UCSD-AML1 (cell line): ENCODE measurements around the gene SYTL5.

Source experiments
- DNase-seq: peaks from one replicate; lab custom pipeline; 2025; ENCODE audit not compliant: unreplicated experiment; lab: John Stamatoyannopoulos, UW

Gene SYTL5

GRCh38 chrX:38138157-38138891, 132.0 kb downstream of the SYTL5 start:
- no peak for DNase-seq

GRCh38 chrX:38138900-38139299, 132.5 kb downstream of the SYTL5 start:
- no peak for DNase-seq

GRCh38 chrX:38142610-38143009, 136.3 kb downstream of the SYTL5 start:
- no peak for DNase-seq

GRCh38 chrX:38149016-38149415, 142.7 kb downstream of the SYTL5 start:
- no peak for DNase-seq

- no peak for DNase-seq
Measured at GRCh38 chrX:38150993-38151392, 144.6 kb downstream of the SYTL5 start.

GRCh38 chrX:38151441-38151840, 145.1 kb downstream of the SYTL5 start:
- DNase-seq: no peak

- no peak for DNase-seq
Measured at GRCh38 chrX:38154340-38154739, 148.0 kb downstream of the SYTL5 start.

GRCh38 chrX:38154818-38155217, 148.5 kb downstream of the SYTL5 start:
- DNase-seq: no peak

- DNase-seq: no peak
Measured at GRCh38 chrX:38156838-38157237, 150.5 kb downstream of the SYTL5 start.

- no peak for DNase-seq
Measured at GRCh38 chrX:38163193-38163592, 156.8 kb downstream of the SYTL5 start.

GRCh38 chrX:38165023-38165422, 158.7 kb downstream of the SYTL5 start:
- no peak for DNase-seq

- DNase-seq: no peak
Measured at GRCh38 chrX:38166478-38167083, 160.2 kb downstream of the SYTL5 start.

GRCh38 chrX:38170556-38170955, 164.2 kb downstream of the SYTL5 start:
- no peak for DNase-seq

- no peak for DNase-seq
Measured at GRCh38 chrX:38172596-38172995, 166.2 kb downstream of the SYTL5 start.

- DNase-seq: peak; percentile 17
Measured at GRCh38 chrX:38175139-38175538, 168.8 kb downstream of the SYTL5 start.

- DNase-seq: no peak
Measured at GRCh38 chrX:38178396-38178795, 172.0 kb downstream of the SYTL5 start.
